Head of caudate nucleus (tissue), 42 donors: ENCODE measurements around the gene CMIP.

Experiments
- DNase-seq, 42 donors: peaks; one replicate each; pipeline versions ENCODE4 v3.0.0 to v3.0.0-alpha.2; 2020 to 2021; ENCODE audit warnings: mixed read lengths in 7 of 42
- intact Hi-C: fragments of 100-400 bp; cut with DNase I; formaldehyde crosslinking; loops from one replicate; pipeline ENCODE4 v1.15.0; 2022

CMIP gene

GRCh38 chr16:81758376-81758775 is 313.8 kb downstream of the CMIP start:
- intact Hi-C loops = no loop called here
- no peak for DNase-seq
